Neural cell (in vitro differentiated cells): ENCODE results near the gene EMC10. TPM values are rescaled to one million over a fixed set of nuclear protein-coding genes. Genes with fewer than 3 reads are reported as not detected.

Source experiments
- H2AFZ ChIP-seq: fragments of 200-600, 300-800 bp; sonication (generic), shearing (Covaris generic); 2 replicates; pipeline ENCODE4 v1.6.0; 2014; ENCODE audit warnings: low read depth, mild to moderate bottlenecking, antibody characterized with exemption, low read length, moderate library complexity
- H3F3A ChIP-seq: fragments of 200-600 bp; shearing (Covaris generic); 2 replicates; pipeline ENCODE4 v1.6.1; 2016; ENCODE audit warnings: mild to moderate bottlenecking, moderate library complexity, mixed read lengths, antibody characterized with exemption, low read length; ENCODE audit not compliant: insufficient read depth, poor library complexity, severe bottlenecking
- H3K27ac ChIP-seq: fragments of 200-600, 300-800 bp; sonication (generic), shearing (Covaris generic); 2 replicates; pipeline ENCODE4 v1.5.1; 2014; ENCODE audit warnings: mild to moderate bottlenecking, low read length, moderate library complexity
- H3K27me3 ChIP-seq: fragments of 300-800, 200-600 bp; sonication (generic), shearing (Covaris generic); 2 replicates; pipeline ENCODE4 v1.6.0; 2014; ENCODE audit warnings: mild to moderate bottlenecking, low read depth, low read length, moderate library complexity; ENCODE audit not compliant: insufficient read depth
- H3K36me3 ChIP-seq: fragments of 300-800, 200-600 bp; sonication (generic), shearing (Covaris generic); 2 replicates; pipeline ENCODE4 v1.5.1; 2014; ENCODE audit warnings: mild to moderate bottlenecking, antibody characterized with exemption, low read length, moderate library complexity; ENCODE audit not compliant: insufficient read depth
- H3K4me2 ChIP-seq: fragments of 300-800, 200-600 bp; sonication (generic), shearing (Covaris generic); 2 replicates; pipeline ENCODE4 v1.6.0; 2014; ENCODE audit warnings: mild to moderate bottlenecking, low read length
- H3K4me3 ChIP-seq: fragments of 300-800, 200-600 bp; sonication (generic), shearing (Covaris generic); 2 replicates; pipeline ENCODE4 v1.5.1; 2014; ENCODE audit warnings: mild to moderate bottlenecking, low read length, moderate library complexity
- H3K79me2 ChIP-seq: fragments of 200-600 bp; shearing (Covaris generic); replicated peaks from 2 replicates; pipeline ENCODE4 v1.6.0; 2014; ENCODE audit warnings: mild to moderate bottlenecking, low read length, moderate library complexity; ENCODE audit not compliant: insufficient read depth
- H3K9ac ChIP-seq: fragments of 300-800, 200-600 bp; sonication (generic), shearing (Covaris generic); 2 replicates; pipeline ENCODE4 v1.6.1; 2016; ENCODE audit warnings: mild to moderate bottlenecking, low read length, mixed read lengths
- H3K9me2 ChIP-seq: fragments of 200-600 bp; shearing (Covaris generic); 2 replicates; pipeline ENCODE4 v1.6.1; 2016; ENCODE audit warnings: mild to moderate bottlenecking, low read length, mixed read lengths; ENCODE audit not compliant: insufficient read depth
- H3K9me3 ChIP-seq: fragments of 200-600, 300-800 bp; sonication (generic), shearing (Covaris generic); 2 replicates; pipeline ENCODE4 v1.6.1; 2016; ENCODE audit warnings: mild to moderate bottlenecking, mixed run types, low read length, moderate library complexity, mixed read lengths
- H4K20me1 ChIP-seq: fragments of 200-600 bp; shearing (Covaris generic); 2 replicates; pipeline ENCODE4 v1.6.1; 2016; ENCODE audit warnings: mild to moderate bottlenecking, mixed run types; ENCODE audit not compliant: insufficient read depth
- EP300 ChIP-seq: fragments of 450-650 bp; conservative IDR thresholded peaks from 2 replicates; pipeline ENCODE4 v1.6.1; 2014; ENCODE audit warnings: antibody characterized with exemption, mild to moderate bottlenecking, moderate library complexity; ENCODE audit not compliant: poor library complexity, severe bottlenecking
- EZH2 ChIP-seq: fragments of 200-600, 300-800 bp; shearing (Covaris generic), sonication (generic); IDR thresholded peaks from 2 replicates; pipeline ENCODE4 v1.6.1; 2014; ENCODE audit warnings: antibody characterized with exemption, low read length, borderline replicate concordance, mild to moderate bottlenecking; ENCODE audit not compliant: insufficient read depth, poor library complexity, severe bottlenecking
- MXI1 ChIP-seq: fragments of 450-650 bp; conservative IDR thresholded peaks from 2 replicates; pipeline ENCODE4 v1.6.1; 2014; ENCODE audit warnings: antibody characterized with exemption, mild to moderate bottlenecking; ENCODE audit not compliant: poor library complexity, severe bottlenecking
- POLR2AphosphoS5 ChIP-seq: IDR thresholded peaks from 2 replicates; pipeline ENCODE4 v1.6.1; 2012
- RAD21 ChIP-seq: fragments of 450-650 bp; conservative IDR thresholded peaks from 2 replicates; pipeline ENCODE4 v1.6.1; 2014; ENCODE audit warnings: antibody characterized with exemption, mild to moderate bottlenecking, moderate library complexity
- SMC3 ChIP-seq: fragments of 450-650 bp; conservative IDR thresholded peaks from 2 replicates; pipeline ENCODE4 v1.6.1; 2014; ENCODE audit warnings: antibody characterized with exemption, mild to moderate bottlenecking, moderate library complexity; ENCODE audit not compliant: poor library complexity
- TAF1 ChIP-seq: IDR thresholded peaks from 2 replicates; pipeline ENCODE4 v1.6.1; 2012; ENCODE audit warnings: low read depth
- polyA plus RNA-seq: library from polyadenylated mRNA; depleted of rRNA; stranded (reverse); fragments of >200 nt; gene quantifications from 2 replicates; pipeline ENCODE4 v1.2.3, GENCODE V29; 2014
- TF ChIP-seq, protein P1 (sequence below): fragments of 450-650 bp; IDR thresholded peaks from 2 replicates; pipeline ENCODE4 v1.5.1; 2014; ENCODE audit warnings: antibody characterized with exemption, mild to moderate bottlenecking, moderate library complexity; ENCODE audit not compliant: poor library complexity, severe bottlenecking
- TF ChIP-seq, protein P2 (sequence below): IDR thresholded peaks from 2 replicates; pipeline ENCODE4 v1.6.1; 2012; ENCODE audit warnings: borderline replicate concordance

The EMC10 gene
- polyA plus RNA-seq, 1 donor from 2014 or later = 233 TPM

DNA sequence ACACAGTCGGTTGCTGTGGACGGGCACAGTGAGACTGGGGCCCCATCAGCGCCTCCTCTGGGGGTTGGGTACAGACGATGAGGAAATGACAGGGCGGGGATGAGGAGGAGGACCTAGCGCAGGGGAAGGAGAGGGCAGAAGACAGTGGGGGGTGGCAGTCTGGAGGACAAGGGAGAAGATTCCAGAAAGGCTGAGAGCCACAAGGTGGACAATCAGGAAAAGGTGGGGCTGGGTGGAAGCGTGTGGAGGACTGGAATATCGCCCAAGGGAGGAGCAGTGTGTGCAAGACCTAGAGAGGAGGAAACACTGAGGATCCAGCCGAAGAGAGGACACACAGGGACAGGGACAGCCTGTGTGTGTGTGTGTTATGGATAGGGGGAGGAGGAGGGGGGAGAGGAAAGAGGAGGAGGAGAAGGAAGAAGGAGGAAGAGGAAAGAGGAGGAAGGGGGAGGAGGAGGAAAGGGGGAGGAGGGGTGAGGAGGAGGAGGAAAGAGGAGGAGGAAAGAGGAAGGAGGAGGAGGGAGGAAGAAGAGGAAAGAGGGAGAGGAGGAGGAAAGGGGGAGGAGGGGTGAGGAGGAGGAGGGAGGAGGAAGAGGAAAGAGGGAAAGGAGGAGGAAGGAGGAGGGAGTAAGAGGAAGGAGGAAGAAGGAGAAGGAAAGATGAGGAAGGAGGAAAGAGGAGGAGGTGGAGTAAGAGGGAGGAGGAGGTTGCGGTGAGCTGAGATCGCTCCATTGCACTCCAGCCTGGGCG is 16.2 kb downstream of the EMC10 start:
- no peak overlapping the region for H3K4me2 ChIP-seq
- no peaks in the 10 kb centered on the region for H3K36me3 ChIP-seq
- no peaks in the 10 kb centered on the region for H3K9me3 ChIP-seq
- H2AFZ ChIP-seq = no peak overlapping the region
- H3K9ac ChIP-seq = no peak overlapping the region
- no peak overlapping the region for H3K27ac ChIP-seq
- no peaks in the 10 kb centered on the region for H4K20me1 ChIP-seq
- TF ChIP-seq, protein P1, sequence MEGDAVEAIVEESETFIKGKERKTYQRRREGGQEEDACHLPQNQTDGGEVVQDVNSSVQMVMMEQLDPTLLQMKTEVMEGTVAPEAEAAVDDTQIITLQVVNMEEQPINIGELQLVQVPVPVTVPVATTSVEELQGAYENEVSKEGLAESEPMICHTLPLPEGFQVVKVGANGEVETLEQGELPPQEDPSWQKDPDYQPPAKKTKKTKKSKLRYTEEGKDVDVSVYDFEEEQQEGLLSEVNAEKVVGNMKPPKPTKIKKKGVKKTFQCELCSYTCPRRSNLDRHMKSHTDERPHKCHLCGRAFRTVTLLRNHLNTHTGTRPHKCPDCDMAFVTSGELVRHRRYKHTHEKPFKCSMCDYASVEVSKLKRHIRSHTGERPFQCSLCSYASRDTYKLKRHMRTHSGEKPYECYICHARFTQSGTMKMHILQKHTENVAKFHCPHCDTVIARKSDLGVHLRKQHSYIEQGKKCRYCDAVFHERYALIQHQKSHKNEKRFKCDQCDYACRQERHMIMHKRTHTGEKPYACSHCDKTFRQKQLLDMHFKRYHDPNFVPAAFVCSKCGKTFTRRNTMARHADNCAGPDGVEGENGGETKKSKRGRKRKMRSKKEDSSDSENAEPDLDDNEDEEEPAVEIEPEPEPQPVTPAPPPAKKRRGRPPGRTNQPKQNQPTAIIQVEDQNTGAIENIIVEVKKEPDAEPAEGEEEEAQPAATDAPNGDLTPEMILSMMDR = no peak
- no peak for TF ChIP-seq EP300
- no peak for TF ChIP-seq MXI1
- no peak for TF ChIP-seq SMC3
- no peak for TF ChIP-seq EZH2
- TF ChIP-seq, protein P2, sequence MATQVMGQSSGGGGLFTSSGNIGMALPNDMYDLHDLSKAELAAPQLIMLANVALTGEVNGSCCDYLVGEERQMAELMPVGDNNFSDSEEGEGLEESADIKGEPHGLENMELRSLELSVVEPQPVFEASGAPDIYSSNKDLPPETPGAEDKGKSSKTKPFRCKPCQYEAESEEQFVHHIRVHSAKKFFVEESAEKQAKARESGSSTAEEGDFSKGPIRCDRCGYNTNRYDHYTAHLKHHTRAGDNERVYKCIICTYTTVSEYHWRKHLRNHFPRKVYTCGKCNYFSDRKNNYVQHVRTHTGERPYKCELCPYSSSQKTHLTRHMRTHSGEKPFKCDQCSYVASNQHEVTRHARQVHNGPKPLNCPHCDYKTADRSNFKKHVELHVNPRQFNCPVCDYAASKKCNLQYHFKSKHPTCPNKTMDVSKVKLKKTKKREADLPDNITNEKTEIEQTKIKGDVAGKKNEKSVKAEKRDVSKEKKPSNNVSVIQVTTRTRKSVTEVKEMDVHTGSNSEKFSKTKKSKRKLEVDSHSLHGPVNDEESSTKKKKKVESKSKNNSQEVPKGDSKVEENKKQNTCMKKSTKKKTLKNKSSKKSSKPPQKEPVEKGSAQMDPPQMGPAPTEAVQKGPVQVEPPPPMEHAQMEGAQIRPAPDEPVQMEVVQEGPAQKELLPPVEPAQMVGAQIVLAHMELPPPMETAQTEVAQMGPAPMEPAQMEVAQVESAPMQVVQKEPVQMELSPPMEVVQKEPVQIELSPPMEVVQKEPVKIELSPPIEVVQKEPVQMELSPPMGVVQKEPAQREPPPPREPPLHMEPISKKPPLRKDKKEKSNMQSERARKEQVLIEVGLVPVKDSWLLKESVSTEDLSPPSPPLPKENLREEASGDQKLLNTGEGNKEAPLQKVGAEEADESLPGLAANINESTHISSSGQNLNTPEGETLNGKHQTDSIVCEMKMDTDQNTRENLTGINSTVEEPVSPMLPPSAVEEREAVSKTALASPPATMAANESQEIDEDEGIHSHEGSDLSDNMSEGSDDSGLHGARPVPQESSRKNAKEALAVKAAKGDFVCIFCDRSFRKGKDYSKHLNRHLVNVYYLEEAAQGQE = no peak
- TF ChIP-seq POLR2AphosphoS5 = no peak
- no peak for TF ChIP-seq RAD21
- no peak for TF ChIP-seq TAF1
- H3K27me3 ChIP-seq = peaks cover 34% of the 10 kb centered on the region
- H3K4me3 ChIP-seq = no peak overlapping the region
- H3K79me2 ChIP-seq = no peaks in the 10 kb centered on the region
- H3K9me2 ChIP-seq = no peaks in the 10 kb centered on the region
- no peaks in the 10 kb centered on the region for H3F3A ChIP-seq

DNA sequence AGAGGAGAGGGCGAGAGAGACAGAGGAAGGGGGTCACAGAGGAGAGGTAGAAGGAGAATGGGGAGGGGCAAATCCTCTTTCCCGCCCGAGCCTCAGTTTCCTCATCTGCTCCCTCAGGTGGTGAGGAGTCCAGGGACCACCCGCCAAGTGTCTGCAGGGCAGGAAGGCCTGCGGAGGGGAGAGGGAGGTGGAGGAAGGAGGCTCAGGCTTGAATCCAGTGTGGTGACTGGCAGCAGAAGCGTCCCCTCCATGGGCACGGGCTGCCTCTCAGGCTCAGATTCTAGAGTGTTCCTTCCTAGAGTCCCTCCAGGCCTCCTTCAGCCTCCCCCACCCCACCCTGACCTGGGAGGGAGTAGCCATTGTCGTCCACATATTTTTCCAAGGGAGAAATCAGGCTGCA is 16.9 kb downstream of the EMC10 start:
- H3K4me2 ChIP-seq = no peak overlapping the region
- H4K20me1 ChIP-seq = no peaks in the 10 kb centered on the region
- H2AFZ ChIP-seq = no peak overlapping the region
- no peaks in the 10 kb centered on the region for H3K79me2 ChIP-seq
- TF ChIP-seq POLR2AphosphoS5 = no peak
- TF ChIP-seq EZH2 = no peak
- TF ChIP-seq EP300 = no peak
- TF ChIP-seq RAD21 = no peak
- TF ChIP-seq TAF1 = no peak
- no peak for TF ChIP-seq MXI1
- no peak for TF ChIP-seq SMC3
- TF ChIP-seq, protein P2 = no peak
- TF ChIP-seq, protein P1 = no peak
- no peaks in the 10 kb centered on the region for H3K36me3 ChIP-seq
- H3K27ac ChIP-seq = no peak overlapping the region
- H3K27me3 ChIP-seq = peaks cover 34% of the 10 kb centered on the region
- H3K4me3 ChIP-seq = no peak overlapping the region
- no peaks in the 10 kb centered on the region for H3K9me3 ChIP-seq
- no peaks in the 10 kb centered on the region for H3F3A ChIP-seq
- H3K9me2 ChIP-seq = no peaks in the 10 kb centered on the region
- H3K9ac ChIP-seq = no peak overlapping the region
